Glutamatergic neuron (in vitro differentiated cells): Measurements from ENCODE around the gene LTB. TPM values are rescaled to one million over a fixed set of nuclear protein-coding genes. Genes with fewer than 3 reads are reported as not detected.

Source experiments
- DNase-seq: peaks from one replicate; pipeline ENCODE4 v3.0.0; 2022
- H3K27ac Mint-ChIP-seq: one replicate; pipeline ENCODE4 v1.8.0; 2020; ENCODE audit warnings: mild to moderate bottlenecking, mixed read lengths, inconsistent platforms; ENCODE audit not compliant: unreplicated experiment
- H3K27me3 Mint-ChIP-seq: one replicate; pipeline ENCODE4 v1.8.0; 2020; ENCODE audit warnings: mild to moderate bottlenecking, moderate library complexity, mixed read lengths, inconsistent platforms; ENCODE audit not compliant: unreplicated experiment
- H3K36me3 Mint-ChIP-seq: one replicate; pipeline ENCODE4 v1.8.0; 2020; ENCODE audit warnings: mild to moderate bottlenecking, mixed read lengths, inconsistent platforms; ENCODE audit not compliant: unreplicated experiment
- H3K4me1 Mint-ChIP-seq: one replicate; pipeline ENCODE4 v1.8.0; 2020; ENCODE audit warnings: mild to moderate bottlenecking, low read depth, mixed read lengths, inconsistent platforms; ENCODE audit not compliant: unreplicated experiment
- H3K4me3 Mint-ChIP-seq: one replicate; pipeline ENCODE4 v1.8.0; 2020; ENCODE audit warnings: mild to moderate bottlenecking, mixed read lengths, inconsistent platforms; ENCODE audit not compliant: unreplicated experiment
- H3K9me3 Mint-ChIP-seq: one replicate; pipeline ENCODE4 v1.8.0; 2020; ENCODE audit warnings: mild to moderate bottlenecking, moderate library complexity, mixed read lengths, inconsistent platforms; ENCODE audit not compliant: unreplicated experiment
- CTCF ChIP-seq: fragments of 200-600 bp; sonication (generic); IDR thresholded peaks from one replicate; pipeline ENCODE4 v1.5.0; 2021; ENCODE audit not compliant: partially characterized antibody, unreplicated experiment
- total RNA-seq: library from RNA; stranded (reverse); fragmentation: NEBNext Ultra II Directional; extraction: Animal tissue kit (Norgen Biotek cat#: 25700); gene quantifications from one replicate; pipeline ENCODE4 v1.2.1, GENCODE V29; 2021; ENCODE audit not compliant: unreplicated experiment

Gene LTB
- total RNA-seq, 1 donor from 2014 or later: not detected

GRCh38 chr6:31621991-31622390 is 39.8 kb upstream of the LTB start:
- H3K27me3 Mint-ChIP-seq: peaks cover 8% of the 10 kb centered on the region
- H3K4me1 Mint-ChIP-seq: peaks cover 17% of the 10 kb centered on the region
- no peak for TF ChIP-seq CTCF
- H3K4me3 Mint-ChIP-seq: peak overlapping the region; percentile 89
- peaks cover 4% of the 10 kb centered on the region for H3K9me3 Mint-ChIP-seq
- H3K36me3 Mint-ChIP-seq: peaks cover 4% of the 10 kb centered on the region
- DNase-seq: no peak
- peak overlapping the region; percentile 89 for H3K27ac Mint-ChIP-seq

GRCh38 chr6:31621320-31621939 is 39.2 kb upstream of the LTB start:
- Mint-ChIP-seq H3K9me3 (peaks cover 4% of the 10 kb centered on the region), H3K4me1 (peaks cover 20% of the 10 kb centered on the region), H3K27me3 (peaks cover 6% of the 10 kb centered on the region), H3K4me3 (peak overlapping the region; percentile 89), H3K36me3 (peaks cover 4% of the 10 kb centered on the region), H3K27ac (peak overlapping the region; percentile 89)
- no peak for TF ChIP-seq CTCF
- DNase-seq: no peak

- DNase-seq: peak; percentile 96
- H3K27me3 Mint-ChIP-seq: peaks cover 6% of the 10 kb centered on the region
- H3K4me1 Mint-ChIP-seq: peaks cover 20% of the 10 kb centered on the region
- TF ChIP-seq CTCF: no peak
- peaks cover 4% of the 10 kb centered on the region for H3K36me3 Mint-ChIP-seq
- H3K9me3 Mint-ChIP-seq: peaks cover 4% of the 10 kb centered on the region
- H3K4me3 Mint-ChIP-seq: peak within 1 kb of the TSS; percentile 95
- H3K27ac Mint-ChIP-seq: peak within 1 kb of the TSS; percentile 99
Measured at GRCh38 chr6:31620586-31621319, 38.5 kb upstream of the LTB start, which contains the start of gene PRRC2A. PRRC2A (plus strand) TSS chr6:31620715; CDS start chr6:31622790, 2,075 bp downstream.

GRCh38 chr6:31619805-31620585 is 37.8 kb upstream of the LTB start:
- H3K9me3 Mint-ChIP-seq: peaks cover 4% of the 10 kb centered on the region
- peaks cover 6% of the 10 kb centered on the region for H3K27me3 Mint-ChIP-seq
- peak overlapping the region; percentile 99 for H3K27ac Mint-ChIP-seq

More at GRCh38 chr6:31619805-31620585, 37.8 kb upstream of the LTB start:
- Mint-ChIP-seq H3K4me1 (peaks cover 20% of the 10 kb centered on the region), H3K4me3 (peak overlapping the region; percentile 95), H3K36me3 (peaks cover 4% of the 10 kb centered on the region)
- TF ChIP-seq CTCF: no peak
- peak; percentile 89 for DNase-seq
